Panc1 (cell line): ENCODE results near the gene UBE3B.

Experiments
- POLR2AphosphoS5 ChIP-seq: IDR thresholded peaks from 2 replicates; pipeline ENCODE4 v1.6.1; 2012; ENCODE audit warnings: mild to moderate bottlenecking, low read depth, low read length, moderate library complexity
- SIN3A ChIP-seq: IDR thresholded peaks from 2 replicates; pipeline ENCODE4 v1.6.1; 2012; ENCODE audit warnings: low read depth, mild to moderate bottlenecking, low read length, moderate library complexity, borderline replicate concordance; ENCODE audit not compliant: insufficient read depth
- TF ChIP-seq, protein P1 (sequence below): fragments of 450-650 bp; IDR thresholded peaks from 2 replicates; pipeline ENCODE4 v1.5.1; 2017; ENCODE audit warnings: mild to moderate bottlenecking
- TF ChIP-seq, protein P2 (sequence below), 2 experiments: IDR thresholded peaks; 2 replicates each; pipeline ENCODE4 v1.6.1; 2011 to 2012; ENCODE audit warnings: low read depth in 2 of 2, control low read depth in 1 of 2, low read length in 1 of 2, mild to moderate bottlenecking in 1 of 2, moderate library complexity in 1 of 2; ENCODE audit not compliant: insufficient read depth in 1 of 2

DNA sequence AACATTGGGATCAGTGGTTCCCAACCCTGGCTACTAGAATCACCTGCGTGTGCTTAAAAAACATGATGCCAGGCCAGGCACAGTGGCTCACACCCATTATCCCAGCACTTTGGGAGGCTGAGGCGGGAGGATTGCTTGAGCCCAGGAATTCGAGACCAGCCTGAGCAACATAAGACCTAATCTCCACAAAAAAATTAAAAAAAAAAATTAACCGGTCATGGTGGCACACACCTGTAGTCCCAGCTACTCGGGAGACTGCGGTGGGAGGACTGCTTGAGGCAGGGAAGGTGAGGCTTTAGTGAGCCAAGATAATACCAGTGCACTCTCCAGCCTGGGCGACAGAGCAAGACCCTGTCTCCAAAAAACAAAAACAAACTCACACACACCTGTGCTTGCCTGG, 2.3 kb upstream of the UBE3B start:
- TF ChIP-seq, protein P1, sequence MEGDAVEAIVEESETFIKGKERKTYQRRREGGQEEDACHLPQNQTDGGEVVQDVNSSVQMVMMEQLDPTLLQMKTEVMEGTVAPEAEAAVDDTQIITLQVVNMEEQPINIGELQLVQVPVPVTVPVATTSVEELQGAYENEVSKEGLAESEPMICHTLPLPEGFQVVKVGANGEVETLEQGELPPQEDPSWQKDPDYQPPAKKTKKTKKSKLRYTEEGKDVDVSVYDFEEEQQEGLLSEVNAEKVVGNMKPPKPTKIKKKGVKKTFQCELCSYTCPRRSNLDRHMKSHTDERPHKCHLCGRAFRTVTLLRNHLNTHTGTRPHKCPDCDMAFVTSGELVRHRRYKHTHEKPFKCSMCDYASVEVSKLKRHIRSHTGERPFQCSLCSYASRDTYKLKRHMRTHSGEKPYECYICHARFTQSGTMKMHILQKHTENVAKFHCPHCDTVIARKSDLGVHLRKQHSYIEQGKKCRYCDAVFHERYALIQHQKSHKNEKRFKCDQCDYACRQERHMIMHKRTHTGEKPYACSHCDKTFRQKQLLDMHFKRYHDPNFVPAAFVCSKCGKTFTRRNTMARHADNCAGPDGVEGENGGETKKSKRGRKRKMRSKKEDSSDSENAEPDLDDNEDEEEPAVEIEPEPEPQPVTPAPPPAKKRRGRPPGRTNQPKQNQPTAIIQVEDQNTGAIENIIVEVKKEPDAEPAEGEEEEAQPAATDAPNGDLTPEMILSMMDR, result no peak
- TF ChIP-seq SIN3A (no peak), POLR2AphosphoS5 (no peak)
- TF ChIP-seq, protein P2, sequence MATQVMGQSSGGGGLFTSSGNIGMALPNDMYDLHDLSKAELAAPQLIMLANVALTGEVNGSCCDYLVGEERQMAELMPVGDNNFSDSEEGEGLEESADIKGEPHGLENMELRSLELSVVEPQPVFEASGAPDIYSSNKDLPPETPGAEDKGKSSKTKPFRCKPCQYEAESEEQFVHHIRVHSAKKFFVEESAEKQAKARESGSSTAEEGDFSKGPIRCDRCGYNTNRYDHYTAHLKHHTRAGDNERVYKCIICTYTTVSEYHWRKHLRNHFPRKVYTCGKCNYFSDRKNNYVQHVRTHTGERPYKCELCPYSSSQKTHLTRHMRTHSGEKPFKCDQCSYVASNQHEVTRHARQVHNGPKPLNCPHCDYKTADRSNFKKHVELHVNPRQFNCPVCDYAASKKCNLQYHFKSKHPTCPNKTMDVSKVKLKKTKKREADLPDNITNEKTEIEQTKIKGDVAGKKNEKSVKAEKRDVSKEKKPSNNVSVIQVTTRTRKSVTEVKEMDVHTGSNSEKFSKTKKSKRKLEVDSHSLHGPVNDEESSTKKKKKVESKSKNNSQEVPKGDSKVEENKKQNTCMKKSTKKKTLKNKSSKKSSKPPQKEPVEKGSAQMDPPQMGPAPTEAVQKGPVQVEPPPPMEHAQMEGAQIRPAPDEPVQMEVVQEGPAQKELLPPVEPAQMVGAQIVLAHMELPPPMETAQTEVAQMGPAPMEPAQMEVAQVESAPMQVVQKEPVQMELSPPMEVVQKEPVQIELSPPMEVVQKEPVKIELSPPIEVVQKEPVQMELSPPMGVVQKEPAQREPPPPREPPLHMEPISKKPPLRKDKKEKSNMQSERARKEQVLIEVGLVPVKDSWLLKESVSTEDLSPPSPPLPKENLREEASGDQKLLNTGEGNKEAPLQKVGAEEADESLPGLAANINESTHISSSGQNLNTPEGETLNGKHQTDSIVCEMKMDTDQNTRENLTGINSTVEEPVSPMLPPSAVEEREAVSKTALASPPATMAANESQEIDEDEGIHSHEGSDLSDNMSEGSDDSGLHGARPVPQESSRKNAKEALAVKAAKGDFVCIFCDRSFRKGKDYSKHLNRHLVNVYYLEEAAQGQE (IDR thresholded peaks at IDR 0.05; ENCODE audit: insufficient read depth in 1 of 2, low read depth in 2 of 2, low read length in 1 of 2), result no peak
